Hepatocyte (in vitro differentiated cells): ENCODE data around the gene GABPA.

ENCODE experiments used
- CTCF ChIP-seq: fragments of 200-600 bp; sonication (generic); IDR thresholded peaks from 2 replicates; pipeline ENCODE4 v1.5.1; 2016; ENCODE audit warnings: antibody characterized with exemption, mild to moderate bottlenecking; ENCODE audit not compliant: poor library complexity
- EZH2 ChIP-seq: fragments of 200-600 bp; sonication (generic); IDR thresholded peaks from 2 replicates; pipeline ENCODE4 v1.6.1; 2016; ENCODE audit warnings: antibody characterized with exemption, mild to moderate bottlenecking, borderline replicate concordance
- EZH2phosphoT487 ChIP-seq: fragments of 200-600 bp; sonication (generic); IDR thresholded peaks from one replicate; pipeline ENCODE4 v1.6.1; 2018; ENCODE audit warnings: antibody characterized with exemption, mild to moderate bottlenecking, low read depth, moderate library complexity; ENCODE audit not compliant: unreplicated experiment, severe bottlenecking

GRCh38 chr21:25735646-25736597 is 1.1 kb downstream of the GABPA start:
- TF ChIP-seq EZH2phosphoT487 = no peak
- TF ChIP-seq EZH2 = no peak
- TF ChIP-seq CTCF = no peak
